ENCODE results near the gene C1orf53.

DNA sequence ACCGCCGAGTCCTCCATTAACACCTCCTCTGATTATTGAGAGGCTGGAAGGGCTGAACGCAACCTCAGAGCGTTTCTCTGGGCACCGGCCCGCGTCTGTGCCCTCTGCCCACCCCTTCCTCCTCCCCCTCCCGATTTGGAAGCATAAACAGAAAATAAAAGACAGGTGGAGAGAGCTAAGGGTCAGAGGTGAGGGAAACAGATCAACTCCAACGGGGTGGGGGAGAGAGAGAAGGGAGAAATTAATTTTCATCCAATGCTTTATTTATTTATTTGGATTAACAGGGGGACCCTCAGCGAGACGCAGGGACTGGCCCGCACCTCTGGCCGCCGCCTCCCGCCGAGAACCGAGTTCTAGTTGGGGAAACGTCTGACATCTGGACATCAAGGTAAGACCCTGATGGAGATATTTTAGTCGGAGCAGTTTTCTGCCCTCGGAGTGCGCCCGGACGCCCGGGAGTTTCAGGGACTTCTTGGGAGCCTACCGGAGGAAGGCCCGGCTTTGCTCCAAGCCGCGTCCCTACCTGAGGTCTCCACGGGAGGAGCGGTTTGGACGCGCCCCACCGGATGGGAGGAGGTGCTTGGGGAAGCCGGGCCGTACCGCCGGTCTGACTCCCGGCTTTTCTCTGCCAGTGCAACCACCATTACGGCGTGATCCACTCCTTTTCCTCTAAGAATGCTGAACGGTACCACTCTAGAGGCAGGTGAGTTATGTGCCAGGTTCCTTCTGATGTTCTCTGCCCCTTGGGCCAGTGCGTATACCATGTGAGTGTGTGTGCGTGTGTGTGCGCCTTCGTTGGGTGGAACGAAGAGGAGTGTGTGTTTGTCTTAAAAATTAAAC, 9.6 kb downstream of the C1orf53 start:
- TF ChIP-seq FOXK2 (IDR thresholded peaks at IDR 0.05) (no peak), LEF1 (IDR thresholded peaks at IDR 0.05; ENCODE audit: borderline replicate concordance) (no peak), SUZ12 (IDR thresholded peaks at IDR 0.05) (no peak), SP1 (IDR thresholded peaks at IDR 0.05) (no peak), BHLHE40 (IDR thresholded peaks at IDR 0.05; ENCODE audit: borderline replicate concordance) (no peak), FOXM1 (IDR thresholded peaks at IDR 0.05; ENCODE audit: borderline replicate concordance) (no peak), ELF4 (IDR thresholded peaks at IDR 0.05) (no peak), ARNT (IDR thresholded peaks at IDR 0.05) (no peak), FOXA1 (IDR thresholded peaks at IDR 0.05) (no peak), TARDBP (IDR thresholded peaks at IDR 0.05) (no peak), HDGF (IDR thresholded peaks at IDR 0.05; ENCODE audit: borderline replicate concordance) (no peak), ZNF384 (IDR thresholded peaks at IDR 0.05) (no peak), NFRKB (IDR thresholded peaks at IDR 0.05) (no peak)
- TF ChIP-seq, protein P1, sequence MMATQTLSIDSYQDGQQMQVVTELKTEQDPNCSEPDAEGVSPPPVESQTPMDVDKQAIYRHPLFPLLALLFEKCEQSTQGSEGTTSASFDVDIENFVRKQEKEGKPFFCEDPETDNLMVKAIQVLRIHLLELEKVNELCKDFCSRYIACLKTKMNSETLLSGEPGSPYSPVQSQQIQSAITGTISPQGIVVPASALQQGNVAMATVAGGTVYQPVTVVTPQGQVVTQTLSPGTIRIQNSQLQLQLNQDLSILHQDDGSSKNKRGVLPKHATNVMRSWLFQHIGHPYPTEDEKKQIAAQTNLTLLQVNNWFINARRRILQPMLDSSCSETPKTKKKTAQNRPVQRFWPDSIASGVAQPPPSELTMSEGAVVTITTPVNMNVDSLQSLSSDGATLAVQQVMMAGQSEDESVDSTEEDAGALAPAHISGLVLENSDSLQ (IDR thresholded peaks at IDR 0.05), result no peak
